C4-2B (cell line): ENCODE results near the gene TCF12.

Experiments
- H3K27ac ChIP-seq: fragments of 450-650 bp; 2 replicates; pipeline ENCODE4 v1.5.1; 2017
- CTCF ChIP-seq: fragments of 450-650 bp; conservative IDR thresholded peaks from 2 replicates; pipeline ENCODE4 v1.5.1; 2017; ENCODE audit warnings: mild to moderate bottlenecking
- ZFX ChIP-seq: fragments of 450-650 bp; IDR thresholded peaks from 2 replicates; pipeline ENCODE4 v1.6.1; 2017

Gene TCF12

GRCh38 chr15:56918046-56918938 lies at the start of gene TCF12:
Gene TCF12 (plus strand): TSS chr15:56918644. CDS start chr15:56919914, 1,270 bp downstream.
- TF ChIP-seq CTCF (peak; percentile 49), ZFX (no peak; the same call in 1 of the 2 replicates)
- H3K27ac ChIP-seq: peak within 1 kb of the TSS; percentile 98

GRCh38 chr15:56869573-56869972 lies 48.9 kb upstream of the TCF12 start:
- H3K27ac ChIP-seq: no peak overlapping the region
- TF ChIP-seq ZFX (no peak), CTCF (peak; percentile 73)

- no peak overlapping the region for H3K27ac ChIP-seq
- no peak for TF ChIP-seq ZFX
- TF ChIP-seq CTCF: no peak
Observed at GRCh38 chr15:56871185-56871584, 47.3 kb upstream of the TCF12 start.

- no peak for TF ChIP-seq CTCF
- no peak for TF ChIP-seq ZFX
- H3K27ac ChIP-seq: no peak overlapping the region
Observed at GRCh38 chr15:56871867-56872266, 46.6 kb upstream of the TCF12 start.

- TF ChIP-seq ZFX (no peak), CTCF (no peak)
- H3K27ac ChIP-seq: no peak overlapping the region
Observed at GRCh38 chr15:56877255-56877970, 41.0 kb upstream of the TCF12 start.

- no peak overlapping the region for H3K27ac ChIP-seq
- TF ChIP-seq CTCF (no peak), ZFX (no peak)
Observed at GRCh38 chr15:56879502-56879901, 38.9 kb upstream of the TCF12 start.

GRCh38 chr15:56883088-56883487 lies 35.4 kb upstream of the TCF12 start:
- no peak overlapping the region for H3K27ac ChIP-seq
- TF ChIP-seq ZFX (no peak), CTCF (no peak)
